ENCODE measurements around the gene ALKBH4.

DNA sequence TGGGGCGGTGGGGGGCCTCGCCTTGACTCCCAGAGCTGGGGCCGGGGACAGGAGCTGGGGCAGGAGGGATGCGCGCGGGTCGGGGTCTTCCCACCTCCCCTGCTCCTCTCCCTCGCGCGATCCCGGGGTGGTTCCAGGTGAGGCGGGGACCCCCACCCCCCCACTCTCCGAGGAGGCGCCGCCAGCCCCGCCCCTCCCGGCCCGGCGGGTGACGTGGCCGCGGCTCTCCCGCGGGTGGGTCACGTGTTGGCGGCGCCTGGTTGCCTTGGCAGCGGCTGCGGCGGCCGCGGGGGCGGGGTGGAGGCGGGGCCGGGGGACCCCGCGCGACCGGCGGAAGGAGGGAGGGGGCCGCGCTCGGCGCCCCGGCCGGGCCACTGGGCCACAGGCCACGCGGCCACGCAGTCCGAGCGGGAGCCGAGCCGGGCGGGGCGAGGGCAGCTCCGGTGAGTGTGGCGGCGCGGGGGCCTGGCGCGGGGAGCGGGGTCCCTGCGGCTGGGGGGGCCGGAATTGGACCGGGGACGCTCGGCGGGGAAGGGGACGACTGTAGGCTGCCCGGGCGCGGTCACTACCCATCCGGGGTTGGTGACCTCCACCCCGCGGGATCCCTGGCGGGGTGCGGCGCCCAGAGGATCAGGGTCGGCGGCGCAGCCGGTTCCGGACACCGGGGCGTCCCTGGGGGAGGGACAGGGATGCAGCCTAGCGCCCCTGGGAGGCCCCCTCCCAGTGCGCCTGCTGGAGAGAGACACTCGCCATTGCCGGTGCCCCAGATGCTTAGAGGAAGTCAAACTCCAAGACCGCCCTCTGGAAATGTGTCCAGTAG is 31.2 kb downstream of the ALKBH4 start, which contains the start of gene ORAI2:
- no peak for TF ChIP-seq CTCF (conservative IDR thresholded peaks at IDR 0.05; ENCODE audit: low read depth, low read length)
- no peak for TF ChIP-seq RAD21 (IDR thresholded peaks at IDR 0.05; ENCODE audit: low read length)
- TF ChIP-seq POLR2A (IDR thresholded peaks at IDR 0.05; ENCODE audit: low read depth, low read length), result peak; percentile 53
- TF ChIP-seq FOS (IDR thresholded peaks at IDR 0.05; ENCODE audit: low read depth, low read length), result no peak
- no peak for TF ChIP-seq RFX5 (IDR thresholded peaks at IDR 0.05; ENCODE audit: low read depth, low read length)
- TF ChIP-seq MAFK (IDR thresholded peaks at IDR 0.05; ENCODE audit: low read depth, low read length), result no peak
